ENCODE results near the gene BLCAP. TPM values are rescaled to one million over a fixed set of nuclear protein-coding genes. Genes with fewer than 3 reads are reported as not detected.

BLCAP gene, protein sequence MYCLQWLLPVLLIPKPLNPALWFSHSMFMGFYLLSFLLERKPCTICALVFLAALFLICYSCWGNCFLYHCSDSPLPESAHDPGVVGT
- 26.3 and 31.1 TPM in 2 replicates for total RNA-seq

GRCh38 chr20:37527638-37528445 is at the start of gene BLCAP:
BLCAP (minus strand) TSS chr20:37527876; CDS start chr20:37519174, 8,702 bp downstream.

DNA sequence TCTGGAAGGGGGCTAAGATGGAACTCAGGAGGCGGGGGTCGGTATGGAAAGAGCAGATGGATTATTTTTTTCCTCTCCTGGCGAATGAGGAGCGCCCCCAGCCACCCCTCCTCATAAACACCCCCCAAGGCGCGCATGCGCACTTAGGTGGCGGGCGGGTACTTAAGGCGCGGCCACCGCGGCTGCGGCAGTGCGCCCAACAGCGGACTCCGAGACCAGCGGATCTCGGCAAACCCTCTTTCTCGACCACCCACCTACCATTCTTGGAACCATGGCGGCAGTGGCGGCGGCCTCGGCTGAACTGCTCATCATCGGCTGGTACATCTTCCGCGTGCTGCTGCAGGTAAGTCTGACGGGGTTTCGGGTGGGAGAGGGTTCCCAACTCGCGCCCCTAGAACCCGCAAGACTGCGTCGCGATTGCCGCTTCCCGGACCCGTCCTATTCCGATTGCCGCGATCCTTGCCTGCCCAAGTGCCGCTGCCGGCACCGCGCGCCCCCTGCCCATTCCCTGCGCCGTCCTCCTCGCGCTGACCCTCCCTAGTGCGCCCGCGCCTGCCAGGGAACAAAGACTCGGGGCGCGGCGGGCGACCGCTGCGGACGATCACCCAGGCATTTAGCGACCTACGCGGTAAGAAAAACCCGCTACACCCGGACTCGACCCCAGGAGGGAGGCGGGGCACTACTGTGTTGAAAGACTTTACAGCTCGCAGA is 6.5 kb downstream of the BLCAP start, which contains the start of gene NNAT:
TSS of gene NNAT (plus strand) at position 190 of the 711 bp plus-strand sequence. CDS start at position 272, 82 bp downstream.

Other genes starting within 250 kb of the BLCAP start
- gene MANBAL, start 238.2 kb downstream of the BLCAP start, total RNA-seq = 16.6 and 17.8 TPM in 2 replicates
- 13.5 and 20.5 TPM in 2 replicates for gene SRC, start 181.7 kb downstream of the BLCAP start, total RNA-seq
- 0.14 TPM in 1 of 2 replicates, not detected in the other for gene NNAT, start 6.6 kb downstream of the BLCAP start, total RNA-seq
- 27.7 and 31.7 TPM in 2 replicates for gene CTNNBL1, start 166.2 kb upstream of the BLCAP start, total RNA-seq